ENCODE measurements around the gene HIBADH. TPM values are rescaled to one million over a fixed set of nuclear protein-coding genes. Genes with fewer than 3 reads are reported as not detected.

The HIBADH gene
- total RNA-seq, 1 donor from 2014 or later = 39.0 TPM

GRCh38 chr7:27564881-27565482 lies 97.7 kb downstream of the HIBADH start:
- no peaks in the 10 kb centered on the region for H3K27me3 ChIP-seq (ENCODE audit: control insufficient read depth, insufficient read depth, low read length)
- DNase-seq (ENCODE audit: low read depth) = no peak
- no peak overlapping the region for H3K4me3 ChIP-seq (ENCODE audit: low read depth, low read length)
- FAIRE-seq = no peak
- H3K36me3 ChIP-seq (ENCODE audit: control insufficient read depth, insufficient read depth, low read length) = no peaks in the 10 kb centered on the region
- TF ChIP-seq CTCF (IDR thresholded peaks at IDR 0.05; ENCODE audit: insufficient read depth, low read length, severe bottlenecking) = no peak

- FAIRE-seq (no peak), DNase-seq (ENCODE audit: low read depth) (peak; percentile 77)
- TF ChIP-seq CTCF (IDR thresholded peaks at IDR 0.05; ENCODE audit: insufficient read depth, low read length, severe bottlenecking) = no peak
- Histone ChIP-seq H3K4me3 (ENCODE audit: low read depth, low read length) (no peak overlapping the region), H3K27me3 (ENCODE audit: control insufficient read depth, insufficient read depth, low read length) (no peaks in the 10 kb centered on the region), H3K36me3 (ENCODE audit: control insufficient read depth, insufficient read depth, low read length) (no peaks in the 10 kb centered on the region)
Observed at GRCh38 chr7:27560706-27561235, 101.9 kb downstream of the HIBADH start.

- H3K27me3 ChIP-seq (ENCODE audit: control insufficient read depth, insufficient read depth, low read length) = no peaks in the 10 kb centered on the region
- no peak overlapping the region for H3K4me3 ChIP-seq (ENCODE audit: low read depth, low read length)
- no peak for TF ChIP-seq CTCF (IDR thresholded peaks at IDR 0.05; ENCODE audit: insufficient read depth, low read length, severe bottlenecking)
- FAIRE-seq (no peak), DNase-seq (ENCODE audit: low read depth) (peak; percentile 9)
- H3K36me3 ChIP-seq (ENCODE audit: control insufficient read depth, insufficient read depth, low read length) = no peaks in the 10 kb centered on the region
Observed at GRCh38 chr7:27555670-27556069, 107.0 kb downstream of the HIBADH start.

- FAIRE-seq (no peak), DNase-seq (ENCODE audit: low read depth) (no peak)
- no peak overlapping the region for H3K4me3 ChIP-seq (ENCODE audit: low read depth, low read length)
- H3K27me3 ChIP-seq (ENCODE audit: control insufficient read depth, insufficient read depth, low read length) = no peaks in the 10 kb centered on the region
- TF ChIP-seq CTCF (IDR thresholded peaks at IDR 0.05; ENCODE audit: insufficient read depth, low read length, severe bottlenecking) = no peak
- H3K36me3 ChIP-seq (ENCODE audit: control insufficient read depth, insufficient read depth, low read length) = no peaks in the 10 kb centered on the region
Observed at GRCh38 chr7:27554826-27555225, 107.9 kb downstream of the HIBADH start.

- Histone ChIP-seq H3K4me3 (ENCODE audit: low read depth, low read length) (no peak overlapping the region), H3K36me3 (ENCODE audit: control insufficient read depth, insufficient read depth, low read length) (no peaks in the 10 kb centered on the region), H3K27me3 (ENCODE audit: control insufficient read depth, insufficient read depth, low read length) (no peaks in the 10 kb centered on the region)
- FAIRE-seq (no peak), DNase-seq (ENCODE audit: low read depth) (no peak)
- no peak for TF ChIP-seq CTCF (IDR thresholded peaks at IDR 0.05; ENCODE audit: insufficient read depth, low read length, severe bottlenecking)
Observed at GRCh38 chr7:27553273-27553672, 109.4 kb downstream of the HIBADH start.
